ENCODE measurements around the gene RXFP4.
"Not testable (repeated sequence)": the region's sequence is repeated elsewhere in the genome, so short reads cannot be mapped to it uniquely, and the experiment has no call there.

RXFP4 gene

GRCh38 chr1:155978325-155978972 lies 37.0 kb downstream of the RXFP4 start, which contains the start of gene ARHGEF2:
Gene ARHGEF2 (minus strand): TSS chr1:155978547. CDS start chr1:155978427, 120 bp downstream.
- DNase-seq (ENCODE audit: low read depth in 2 of 2), result peak; percentile 69 to 79

GRCh38 chr1:155978973-155979429 lies 37.6 kb downstream of the RXFP4 start:
- DNase-seq (ENCODE audit: low read depth in 2 of 2), result no peak

- no peak for DNase-seq (ENCODE audit: low read depth in 2 of 2)
Measured at GRCh38 chr1:155979597-155980343, 38.3 kb downstream of the RXFP4 start.

- DNase-seq (ENCODE audit: low read depth in 2 of 2), result no peak
Measured at GRCh38 chr1:155981266-155982088, 40.0 kb downstream of the RXFP4 start.

- no peak for DNase-seq (ENCODE audit: low read depth in 2 of 2)
Measured at GRCh38 chr1:155982106-155982505, 40.7 kb downstream of the RXFP4 start.

DNA sequence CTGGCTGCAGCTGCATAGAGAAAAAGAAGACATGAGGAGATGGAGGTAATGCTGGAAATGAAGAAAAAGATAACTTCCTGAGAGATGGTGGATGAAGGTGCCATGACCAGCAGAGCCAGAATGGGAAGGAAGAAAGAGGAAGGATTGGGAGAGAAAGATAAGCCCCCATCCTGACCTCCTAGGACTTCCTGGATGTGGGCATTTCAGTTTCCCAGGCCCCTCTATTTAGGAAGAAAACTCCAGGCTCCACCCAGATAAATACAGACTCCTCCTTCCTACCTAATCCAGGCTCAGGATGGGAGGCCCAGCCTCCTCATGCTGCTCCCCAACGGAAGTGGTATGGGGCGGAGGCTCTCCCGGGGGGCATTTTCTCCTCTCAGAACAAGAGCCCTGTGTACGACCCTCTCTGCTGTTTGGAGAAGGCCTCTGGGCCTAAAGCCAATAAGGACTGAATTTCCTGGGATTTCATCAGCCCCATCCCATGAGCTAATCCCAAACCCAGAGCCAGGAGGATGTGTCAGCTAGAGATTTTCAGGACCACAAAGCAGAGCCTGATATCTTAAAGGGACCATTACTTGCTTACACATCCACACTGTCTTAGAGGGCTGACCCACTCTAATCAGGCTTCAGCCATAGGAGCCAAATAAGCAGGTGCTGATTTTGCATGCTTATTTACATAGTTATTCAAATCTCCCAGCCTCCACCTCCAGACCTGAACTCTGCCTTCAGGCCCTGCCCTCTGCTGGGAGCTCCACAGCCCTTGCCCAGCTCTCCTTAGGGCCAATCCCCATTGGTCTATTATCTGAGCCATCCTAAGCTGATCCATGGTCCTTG lies 42.0 kb downstream of the RXFP4 start:
- no peak for DNase-seq (ENCODE audit: low read depth in 2 of 2)

- no peak for DNase-seq (ENCODE audit: low read depth in 2 of 2)
Measured at GRCh38 chr1:155984341-155984740, 42.9 kb downstream of the RXFP4 start.

DNA sequence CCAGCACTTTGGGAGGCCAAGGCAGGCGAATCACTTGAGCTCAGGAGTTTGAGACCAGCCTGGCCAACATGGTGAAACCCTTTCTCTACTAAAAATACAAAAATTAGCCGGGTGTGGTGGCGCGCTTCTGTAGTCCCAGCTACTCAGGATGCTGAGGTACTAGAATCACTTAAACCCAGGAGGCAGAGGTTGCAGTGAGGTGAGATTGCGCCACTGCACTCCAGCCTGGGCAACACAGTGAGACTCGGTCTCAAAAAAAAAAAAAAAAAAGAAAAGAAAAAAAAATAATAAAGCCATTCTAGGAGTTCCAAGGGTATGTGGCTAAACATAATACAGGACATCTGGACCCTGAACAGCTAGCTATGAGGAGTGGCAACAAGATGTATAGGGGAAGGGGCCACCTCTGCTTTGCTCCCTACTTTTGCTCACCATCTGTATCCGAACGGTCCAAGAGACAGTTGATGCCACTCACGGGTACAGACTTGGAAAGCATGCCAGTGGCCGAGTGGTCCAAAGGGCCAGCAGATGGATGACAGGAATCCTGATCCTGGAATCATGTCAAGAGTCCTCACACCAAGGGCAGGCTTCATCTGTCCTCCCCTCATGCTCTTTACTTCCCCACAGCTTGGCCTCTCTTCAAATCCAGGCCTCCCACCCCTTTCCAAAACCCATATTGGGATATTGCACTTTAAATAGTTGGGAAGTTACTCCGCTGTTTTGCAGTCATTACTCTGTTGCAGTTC lies 43.6 kb downstream of the RXFP4 start:
- DNase-seq (ENCODE audit: low read depth in 2 of 2), result not testable (repeated sequence)

GRCh38 chr1:155989242-155990004 lies 48.0 kb downstream of the RXFP4 start:
- peak; percentile 63 to 73 for DNase-seq (ENCODE audit: low read depth in 2 of 2)

DNA sequence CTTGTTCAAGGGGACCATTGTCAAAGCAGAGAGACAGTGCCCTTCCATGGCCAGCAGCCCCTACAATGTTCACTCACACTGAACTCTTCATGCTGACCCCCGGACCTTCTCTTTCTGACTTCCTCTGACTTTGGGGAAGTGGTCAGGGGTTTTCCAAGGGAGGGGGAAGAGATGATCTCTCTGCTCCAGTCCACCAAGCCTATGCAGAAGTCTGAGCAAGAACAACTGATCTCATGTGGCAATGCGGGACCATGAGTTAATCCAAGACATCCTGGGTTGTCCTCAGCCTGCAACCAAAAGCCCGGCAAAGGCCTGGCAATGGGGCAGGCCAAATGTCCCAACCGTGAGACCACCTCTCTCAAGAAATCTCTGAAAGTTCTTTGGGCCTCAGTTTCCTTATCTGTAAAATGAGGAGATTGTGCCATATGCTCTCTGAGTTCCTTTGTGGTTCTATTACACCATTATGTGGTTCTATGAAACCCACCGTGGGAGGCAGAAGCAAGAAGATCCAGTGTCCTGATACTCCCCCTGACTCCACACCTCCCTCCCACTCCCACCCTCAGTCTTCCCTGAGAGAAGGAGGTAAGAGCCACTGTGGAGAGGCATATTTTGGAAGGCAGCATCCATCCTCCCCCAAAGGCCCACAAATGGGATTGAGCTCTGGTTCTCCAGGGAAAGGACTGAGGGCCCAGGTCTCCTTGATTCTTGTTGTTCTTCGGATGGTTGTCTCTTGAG lies 48.7 kb downstream of the RXFP4 start:
- DNase-seq (ENCODE audit: low read depth in 2 of 2), result no peak

Measured in stimulated activated CD4-positive, alpha-beta T cell treated with anti-CD3 and anti-CD28 coated beads, Interleukin-4, amount 100 ng/mL, for 48 hours (primary cell).